Measurements from ENCODE around the gene RALBP1. TPM values are rescaled to one million over a fixed set of nuclear protein-coding genes. Genes with fewer than 3 reads are reported as not detected.

The RALBP1 gene
- total and polyA plus RNA-seq, 9 of the 15 experiments (the other 6 are each of a cell fraction or from before 2014, with no cell fraction given), result 10.9 to 70.0 (median 61.3) TPM

DNA sequence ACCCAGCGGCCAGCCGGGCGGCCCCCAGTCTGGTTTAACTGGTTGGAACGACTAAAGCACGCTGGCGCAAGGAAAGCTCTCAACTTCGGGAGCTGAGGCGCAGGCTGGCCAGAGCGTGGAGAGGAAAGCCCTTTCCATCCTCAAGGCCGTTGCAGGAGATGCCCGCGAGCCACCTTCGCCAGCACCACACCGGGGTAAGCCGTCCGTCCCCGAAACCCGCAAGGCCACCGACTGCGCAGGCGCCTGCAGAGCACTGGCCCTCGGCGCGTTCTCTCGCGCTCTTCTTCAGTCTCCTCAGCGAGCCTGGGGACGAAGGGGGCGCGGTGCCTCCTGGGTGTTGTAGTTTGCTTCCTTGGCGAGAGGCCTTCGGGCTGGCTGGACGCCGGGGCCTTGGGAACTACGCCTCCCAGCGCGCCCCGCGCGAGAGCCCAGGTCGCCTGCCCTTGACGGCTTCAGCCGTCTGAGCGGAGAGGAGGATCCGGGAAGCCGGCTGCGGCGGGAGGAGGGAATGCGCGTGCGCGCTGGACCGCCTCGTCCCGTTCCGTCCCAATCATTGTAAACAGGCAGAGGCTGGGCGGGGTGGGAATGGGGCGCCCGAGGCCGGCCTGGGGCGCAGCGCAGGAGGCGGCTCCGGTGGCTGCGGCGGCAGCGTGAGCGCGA is at the start of gene RALBP1 (continued):
- no peak for TF ChIP-seq GTF3C2 (IDR thresholded peaks at IDR 0.05; ENCODE audit: borderline replicate concordance, extremely low read depth, insufficient read length)
- no peak for TF ChIP-seq ZNF133 (CRISPR knock-in tag; IDR thresholded peaks at IDR 0.05)
- TF ChIP-seq SLC30A9 (CRISPR knock-in tag; IDR thresholded peaks at IDR 0.05), result no peak
- TF ChIP-seq SNRNP70 (optimal IDR thresholded peaks at IDR 0.05; ENCODE audit: low read depth, low read length), result no peak
- TF ChIP-seq NR2C2 (CRISPR knock-in tag; IDR thresholded peaks at IDR 0.05), result peak; percentile 73; the same call in 1 of the 2 replicates
- peak; percentile 97 for TF ChIP-seq NR2C2 (tag; IDR thresholded peaks at IDR 0.05)
- no peak for TF ChIP-seq PTRF (tag; IDR thresholded peaks at IDR 0.05)
- peak; percentile 89 for TF ChIP-seq HNRNPLL (IDR thresholded peaks at IDR 0.05; ENCODE audit: low read depth, low read length, poor library complexity, severe bottlenecking)
- TF ChIP-seq RBM17 (IDR thresholded peaks at IDR 0.05; ENCODE audit: borderline replicate concordance, low read depth, low read length), result no peak
- TF ChIP-seq POLR2A (conservative IDR thresholded peaks at IDR 0.05), result peak; percentile 98
- no peak for TF ChIP-seq GABPB2 (CRISPR knock-in tag; conservative IDR thresholded peaks at IDR 0.05)
- TF ChIP-seq TAF9B (IDR thresholded peaks at IDR 0.05; ENCODE audit: partially characterized antibody), result peak; percentile 63
- peak in 1 of 3 experiments; percentile 75; a peak in 2 of 6 replicates for TF ChIP-seq ZBTB11 (CRISPR knock-in tag; IDR thresholded peaks at IDR 0.05)
- peak; percentile 60; the same call in 1 of the 2 replicates for TF ChIP-seq MTA3 (IDR thresholded peaks at IDR 0.05; ENCODE audit: borderline replicate concordance)
- peak; percentile 97 for TF ChIP-seq RBFOX2 (IDR thresholded peaks at IDR 0.05; ENCODE audit: low read depth, low read length)
- TF ChIP-seq ZNF696 (CRISPR knock-in tag; conservative IDR thresholded peaks at IDR 0.05), result no peak
- no peak for TF ChIP-seq ZKSCAN3 (CRISPR knock-in tag; IDR thresholded peaks at IDR 0.05)
- TF ChIP-seq OTX1 (CRISPR knock-in tag; IDR thresholded peaks at IDR 0.05), result peak; percentile 91; the same call in 1 of the 2 replicates
- TF ChIP-seq ZFP1 (CRISPR knock-in tag; IDR thresholded peaks at IDR 0.05), result peak; percentile 52; the same call in 1 of the 2 replicates
- peak; percentile 75; the same call in 1 of the 2 replicates for TF ChIP-seq SREBF1 (IDR thresholded peaks at IDR 0.05; ENCODE audit: borderline replicate concordance, low read depth, low read length)
- TF ChIP-seq PHTF2 (CRISPR knock-in tag; IDR thresholded peaks at IDR 0.05), result no peak
- TF ChIP-seq RB1 (IDR thresholded peaks at IDR 0.05; ENCODE audit: low read depth), result peak; percentile 33; the same call in 1 of the 2 replicates
- peak; percentile 63 for TF ChIP-seq SP1 (CRISPR knock-in tag; IDR thresholded peaks at IDR 0.05)
- TF ChIP-seq ZNF57 (CRISPR knock-in tag; IDR thresholded peaks at IDR 0.05), result 0 out of 2 replicates have a peak, but pooled peaks have one; percentile 56

Measured in K562 (cell line).